ENCODE results near the gene PEAK1.

DNA sequence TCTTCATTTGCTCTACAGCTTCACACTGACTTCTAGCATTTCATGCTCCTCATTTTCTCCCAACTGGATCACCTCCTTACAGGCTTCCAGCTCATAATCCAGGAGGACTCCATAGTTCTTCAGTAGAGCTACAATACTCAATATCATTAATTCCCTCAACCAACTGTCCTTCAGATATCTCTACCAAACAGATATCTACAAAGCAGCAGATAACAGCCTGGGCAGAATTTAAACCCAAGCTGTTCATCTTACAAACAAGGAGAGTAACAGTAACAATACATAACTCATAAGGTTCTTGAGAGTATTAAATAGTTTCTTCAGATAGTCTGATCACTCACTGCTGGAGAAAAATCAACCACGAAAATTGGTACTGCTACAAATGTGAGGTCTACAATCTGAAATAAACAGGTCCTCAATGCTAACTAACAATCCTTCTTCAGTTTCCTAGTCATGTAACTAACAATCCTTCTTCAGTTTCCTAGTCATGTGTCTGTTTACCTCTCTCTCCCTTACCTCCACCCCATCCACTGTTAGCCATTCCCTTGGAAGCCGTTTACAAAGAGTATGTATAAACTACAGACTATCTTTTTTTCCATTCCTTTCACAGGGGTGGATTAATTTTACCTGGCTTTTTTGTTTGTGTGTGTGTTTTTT lies 5.0 kb downstream of the PEAK1 start:
- TF ChIP-seq POLR2AphosphoS5 (IDR thresholded peaks at IDR 0.05; ENCODE audit: insufficient read depth, low read depth, low read length) (no peak), EZH2 (IDR thresholded peaks at IDR 0.05; ENCODE audit: borderline replicate concordance, low read depth, low read length, severe bottlenecking) (no peak), POLR2A (IDR thresholded peaks at IDR 0.05; ENCODE audit: low read depth, low read length) (no peak), GATA2 (IDR thresholded peaks at IDR 0.05; ENCODE audit: insufficient read depth, insufficient read length, low read depth, low read length) (no peak), JUN (IDR thresholded peaks at IDR 0.05; ENCODE audit: borderline replicate concordance, insufficient read depth, insufficient read length, low read depth) (no peak)
- TF ChIP-seq, protein P1, sequence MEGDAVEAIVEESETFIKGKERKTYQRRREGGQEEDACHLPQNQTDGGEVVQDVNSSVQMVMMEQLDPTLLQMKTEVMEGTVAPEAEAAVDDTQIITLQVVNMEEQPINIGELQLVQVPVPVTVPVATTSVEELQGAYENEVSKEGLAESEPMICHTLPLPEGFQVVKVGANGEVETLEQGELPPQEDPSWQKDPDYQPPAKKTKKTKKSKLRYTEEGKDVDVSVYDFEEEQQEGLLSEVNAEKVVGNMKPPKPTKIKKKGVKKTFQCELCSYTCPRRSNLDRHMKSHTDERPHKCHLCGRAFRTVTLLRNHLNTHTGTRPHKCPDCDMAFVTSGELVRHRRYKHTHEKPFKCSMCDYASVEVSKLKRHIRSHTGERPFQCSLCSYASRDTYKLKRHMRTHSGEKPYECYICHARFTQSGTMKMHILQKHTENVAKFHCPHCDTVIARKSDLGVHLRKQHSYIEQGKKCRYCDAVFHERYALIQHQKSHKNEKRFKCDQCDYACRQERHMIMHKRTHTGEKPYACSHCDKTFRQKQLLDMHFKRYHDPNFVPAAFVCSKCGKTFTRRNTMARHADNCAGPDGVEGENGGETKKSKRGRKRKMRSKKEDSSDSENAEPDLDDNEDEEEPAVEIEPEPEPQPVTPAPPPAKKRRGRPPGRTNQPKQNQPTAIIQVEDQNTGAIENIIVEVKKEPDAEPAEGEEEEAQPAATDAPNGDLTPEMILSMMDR (IDR thresholded peaks at IDR 0.05; ENCODE audit: extremely low read depth in 1 of 2, insufficient read depth in 1 of 2, low read depth in 1 of 2, low read length in 2 of 2) = no peak
- TF ChIP-seq, protein P2, sequence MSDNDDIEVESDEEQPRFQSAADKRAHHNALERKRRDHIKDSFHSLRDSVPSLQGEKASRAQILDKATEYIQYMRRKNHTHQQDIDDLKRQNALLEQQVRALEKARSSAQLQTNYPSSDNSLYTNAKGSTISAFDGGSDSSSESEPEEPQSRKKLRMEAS (IDR thresholded peaks at IDR 0.05; ENCODE audit: insufficient read depth, insufficient read length) = no peak
